ENCODE measurements around the gene NEK10.

Gene NEK10

GRCh38 chr3:27174530-27174929, 194.7 kb downstream of the NEK10 start:
- H3K4me3 ChIP-seq (ENCODE audit: low read depth, low read length, poor library complexity, severe bottlenecking), result no peak overlapping the region
- no peaks in the 10 kb centered on the region for H3K36me3 ChIP-seq (ENCODE audit: insufficient read depth, low read length)
- H3K27ac ChIP-seq (ENCODE audit: low read depth, low read length, poor library complexity, severe bottlenecking), result no peak overlapping the region
- no peaks in the 10 kb centered on the region for H3K9me3 ChIP-seq (ENCODE audit: low read length)
- H4K20me1 ChIP-seq (ENCODE audit: insufficient read depth, low read length), result no peaks in the 10 kb centered on the region
- no peaks in the 10 kb centered on the region for H3K9me2 ChIP-seq (ENCODE audit: low read depth, low read length)
- TF ChIP-seq EZH2 (IDR thresholded peaks at IDR 0.05; ENCODE audit: borderline replicate concordance, low read length) (no peak), CTCF (IDR thresholded peaks at IDR 0.05; ENCODE audit: low read length) (no peak)
- H3K4me2 ChIP-seq (ENCODE audit: low read length), result no peak overlapping the region
- no peaks in the 10 kb centered on the region for H3K4me1 ChIP-seq (ENCODE audit: insufficient read depth, low read length, severe bottlenecking)
- no peak overlapping the region for H2AFZ ChIP-seq (ENCODE audit: low read length)
- H3F3A ChIP-seq (ENCODE audit: insufficient read depth, low read length), result no peaks in the 10 kb centered on the region
- no peaks in the 10 kb centered on the region for H3K27me3 ChIP-seq (ENCODE audit: insufficient read depth, low read length)
- H3K79me2 ChIP-seq (ENCODE audit: insufficient read depth, low read length), result no peaks in the 10 kb centered on the region
- no peak overlapping the region for H3K9ac ChIP-seq (ENCODE audit: low read length)

DNA sequence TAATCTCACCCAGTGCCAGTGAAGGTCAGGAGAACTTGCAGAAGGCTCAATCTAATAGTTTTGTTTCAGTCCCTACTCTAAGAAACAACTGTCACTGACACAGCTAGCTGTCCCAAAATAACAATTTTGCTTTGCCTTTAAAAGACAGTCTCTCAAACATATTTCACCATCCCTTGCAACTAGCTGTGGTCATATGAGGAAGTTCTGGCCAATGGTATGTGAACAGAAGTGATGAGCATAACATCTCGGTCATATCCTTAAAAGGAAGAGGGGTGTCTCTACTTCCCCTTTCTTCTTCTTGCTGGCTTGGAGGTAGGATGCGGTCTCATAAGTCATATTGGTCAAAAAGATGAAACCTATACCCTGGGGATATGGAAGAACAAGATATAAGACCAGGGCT, 198.1 kb downstream of the NEK10 start:
- Histone ChIP-seq H3K4me1 (ENCODE audit: insufficient read depth, low read length, severe bottlenecking) (no peaks in the 10 kb centered on the region), H3K27ac (ENCODE audit: low read depth, low read length, poor library complexity, severe bottlenecking) (no peak overlapping the region), H3K4me2 (ENCODE audit: low read length) (no peak overlapping the region)

DNA sequence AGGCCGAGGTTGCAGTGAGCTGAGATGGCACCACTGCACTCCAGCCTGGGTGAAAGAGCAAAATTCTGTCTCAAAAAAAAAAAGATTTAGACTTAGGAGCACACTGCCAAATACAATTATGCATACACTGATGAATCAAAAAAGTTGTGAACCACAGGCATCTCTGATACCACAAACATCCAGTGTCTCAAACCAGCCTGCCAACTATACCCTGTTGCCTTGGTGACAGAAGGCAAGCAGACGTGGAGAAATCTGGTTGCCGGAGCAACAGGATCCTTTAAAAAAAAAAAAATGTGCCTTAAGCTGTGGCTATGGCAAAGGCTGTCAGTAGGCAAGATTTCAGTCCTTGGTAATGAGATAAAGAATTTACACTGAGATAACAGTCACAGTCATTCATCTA, 202.3 kb downstream of the NEK10 start:
- no peaks in the 10 kb centered on the region for H3F3A ChIP-seq (ENCODE audit: insufficient read depth, low read length)
- TF ChIP-seq EZH2 (IDR thresholded peaks at IDR 0.05; ENCODE audit: borderline replicate concordance, low read length) (no peak), CTCF (IDR thresholded peaks at IDR 0.05; ENCODE audit: low read length) (no peak)
- H3K9me2 ChIP-seq (ENCODE audit: low read depth, low read length), result no peaks in the 10 kb centered on the region
- H2AFZ ChIP-seq (ENCODE audit: low read length), result no peak overlapping the region
- no peaks in the 10 kb centered on the region for H4K20me1 ChIP-seq (ENCODE audit: insufficient read depth, low read length)
- no peak overlapping the region for H3K4me2 ChIP-seq (ENCODE audit: low read length)
- H3K27me3 ChIP-seq (ENCODE audit: insufficient read depth, low read length), result no peaks in the 10 kb centered on the region
- H3K79me2 ChIP-seq (ENCODE audit: insufficient read depth, low read length), result no peaks in the 10 kb centered on the region
- no peaks in the 10 kb centered on the region for H3K9me3 ChIP-seq (ENCODE audit: low read length)
- H3K4me3 ChIP-seq (ENCODE audit: low read depth, low read length, poor library complexity, severe bottlenecking), result no peak overlapping the region
- no peak overlapping the region for H3K27ac ChIP-seq (ENCODE audit: low read depth, low read length, poor library complexity, severe bottlenecking)
- no peaks in the 10 kb centered on the region for H3K4me1 ChIP-seq (ENCODE audit: insufficient read depth, low read length, severe bottlenecking)
- no peaks in the 10 kb centered on the region for H3K36me3 ChIP-seq (ENCODE audit: insufficient read depth, low read length)
- no peak overlapping the region for H3K9ac ChIP-seq (ENCODE audit: low read length)

More for the DNA sequence above, 198.1 kb downstream of the NEK10 start:
- H3K36me3 ChIP-seq (ENCODE audit: insufficient read depth, low read length), result no peaks in the 10 kb centered on the region
- no peaks in the 10 kb centered on the region for H3K79me2 ChIP-seq (ENCODE audit: insufficient read depth, low read length)
- no peaks in the 10 kb centered on the region for H4K20me1 ChIP-seq (ENCODE audit: insufficient read depth, low read length)
- no peak overlapping the region for H2AFZ ChIP-seq (ENCODE audit: low read length)
- H3K9me3 ChIP-seq (ENCODE audit: low read length), result no peaks in the 10 kb centered on the region
- H3K27me3 ChIP-seq (ENCODE audit: insufficient read depth, low read length), result no peaks in the 10 kb centered on the region
- no peaks in the 10 kb centered on the region for H3F3A ChIP-seq (ENCODE audit: insufficient read depth, low read length)
- no peak overlapping the region for H3K9ac ChIP-seq (ENCODE audit: low read length)
- TF ChIP-seq EZH2 (IDR thresholded peaks at IDR 0.05; ENCODE audit: borderline replicate concordance, low read length), result no peak
- TF ChIP-seq CTCF (IDR thresholded peaks at IDR 0.05; ENCODE audit: low read length), result no peak
- no peaks in the 10 kb centered on the region for H3K9me2 ChIP-seq (ENCODE audit: low read depth, low read length)
- H3K4me3 ChIP-seq (ENCODE audit: low read depth, low read length, poor library complexity, severe bottlenecking), result no peak overlapping the region
